ENCODE results near the gene RUNX3. TPM values are rescaled to one million over a fixed set of nuclear protein-coding genes. Genes with fewer than 3 reads are reported as not detected.

RUNX3 gene
- total and polyA plus RNA-seq, 4 donors, result 1.7 to 9.0 (median 4.5) TPM

- no peaks in the 10 kb centered on the region for H3K9me3 ChIP-seq (ENCODE audit: control insufficient read depth in 4 of 4, insufficient read depth in 3 of 4, low read length in 3 of 4)
These were observed 18.2 kb upstream of the RUNX3 start for GRCh38 chr1:24948079-24948827.

DNA sequence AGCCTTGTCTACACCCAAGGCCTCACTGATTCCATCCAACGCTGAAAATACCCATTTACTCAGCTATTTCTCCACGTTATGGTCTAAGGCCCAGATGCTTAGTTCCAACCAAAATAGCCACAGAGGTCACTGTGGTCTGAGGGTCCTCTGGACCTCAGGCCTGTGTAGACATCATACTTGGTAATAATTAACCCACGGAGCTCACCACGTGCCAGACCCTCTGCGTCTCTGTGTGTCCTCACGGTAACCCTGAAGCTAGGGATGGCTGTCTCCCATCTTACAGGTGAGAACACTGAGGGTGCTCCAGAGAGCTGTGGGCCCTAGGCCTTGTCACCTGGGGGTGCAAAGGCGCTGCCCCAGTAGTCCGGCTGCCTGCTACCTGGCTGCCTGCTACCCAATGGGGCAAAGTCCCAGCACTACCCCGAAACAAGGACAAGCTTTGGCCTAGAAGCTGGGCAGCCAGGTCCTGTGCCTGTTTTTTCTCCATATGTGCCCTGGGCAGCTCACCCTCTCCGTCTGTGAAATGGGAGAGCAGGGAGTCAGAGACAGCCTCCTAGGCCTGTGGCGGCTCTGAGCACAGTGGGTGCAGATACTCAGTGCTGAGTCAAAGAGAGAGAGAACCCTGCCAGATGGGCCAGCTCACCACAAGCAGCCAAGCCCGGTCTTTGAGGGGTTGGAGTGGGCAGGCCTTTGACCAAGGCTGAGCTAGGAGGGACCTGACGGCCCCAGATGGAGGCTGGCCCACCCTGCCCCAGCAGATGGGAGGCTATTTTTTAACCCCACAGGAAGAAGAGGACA lies 17.0 kb upstream of the RUNX3 start:
- no peaks in the 10 kb centered on the region for H3K4me1 ChIP-seq (ENCODE audit: control insufficient read depth in 5 of 5, insufficient read depth in 5 of 5, low read length in 5 of 5)
- peak overlapping the region in 1 of 2 donors; percentile 25 for H3K9ac ChIP-seq (ENCODE audit: insufficient read depth in 1 of 2, low read length in 2 of 2)
- H3K27me3 ChIP-seq (ENCODE audit: control insufficient read depth in 3 of 3, insufficient read depth in 3 of 3, low read length in 2 of 3), result no peaks in the 10 kb centered on the region
- no peak overlapping the region for H3K27ac ChIP-seq (ENCODE audit: low read depth in 1 of 2, low read length in 1 of 2)
- no peaks in the 10 kb centered on the region for H3K9me3 ChIP-seq (ENCODE audit: control insufficient read depth in 4 of 4, insufficient read depth in 3 of 4, low read length in 3 of 4)
- 84 to 87% methylated on average over 13 of the region's 13 CpGs for WGBS, 2 donors
- no peak overlapping the region for H3K4me3 ChIP-seq
- TF ChIP-seq, protein P1, sequence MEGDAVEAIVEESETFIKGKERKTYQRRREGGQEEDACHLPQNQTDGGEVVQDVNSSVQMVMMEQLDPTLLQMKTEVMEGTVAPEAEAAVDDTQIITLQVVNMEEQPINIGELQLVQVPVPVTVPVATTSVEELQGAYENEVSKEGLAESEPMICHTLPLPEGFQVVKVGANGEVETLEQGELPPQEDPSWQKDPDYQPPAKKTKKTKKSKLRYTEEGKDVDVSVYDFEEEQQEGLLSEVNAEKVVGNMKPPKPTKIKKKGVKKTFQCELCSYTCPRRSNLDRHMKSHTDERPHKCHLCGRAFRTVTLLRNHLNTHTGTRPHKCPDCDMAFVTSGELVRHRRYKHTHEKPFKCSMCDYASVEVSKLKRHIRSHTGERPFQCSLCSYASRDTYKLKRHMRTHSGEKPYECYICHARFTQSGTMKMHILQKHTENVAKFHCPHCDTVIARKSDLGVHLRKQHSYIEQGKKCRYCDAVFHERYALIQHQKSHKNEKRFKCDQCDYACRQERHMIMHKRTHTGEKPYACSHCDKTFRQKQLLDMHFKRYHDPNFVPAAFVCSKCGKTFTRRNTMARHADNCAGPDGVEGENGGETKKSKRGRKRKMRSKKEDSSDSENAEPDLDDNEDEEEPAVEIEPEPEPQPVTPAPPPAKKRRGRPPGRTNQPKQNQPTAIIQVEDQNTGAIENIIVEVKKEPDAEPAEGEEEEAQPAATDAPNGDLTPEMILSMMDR (IDR thresholded peaks at IDR 0.05; ENCODE audit: control extremely low read depth, extremely low read depth), result no peak
- no peak for ATAC-seq (ENCODE audit: insufficient read depth, low FRiP score)
- no peaks in the 10 kb centered on the region for H3K36me3 ChIP-seq (ENCODE audit: control insufficient read depth in 4 of 4, insufficient read depth in 4 of 4, low read length in 4 of 4)
- DNase-seq, result no peak

More at GRCh38 chr1:24948079-24948827, 18.2 kb upstream of the RUNX3 start:
- no peak overlapping the region for H3K27ac ChIP-seq (ENCODE audit: low read depth in 1 of 2, low read length in 1 of 2)
- H3K4me3 ChIP-seq, result no peak overlapping the region
- ATAC-seq (ENCODE audit: insufficient read depth, low FRiP score) (no peak), DNase-seq (no peak)
- no peak overlapping the region for H3K9ac ChIP-seq (ENCODE audit: insufficient read depth in 1 of 2, low read length in 2 of 2)
- H3K27me3 ChIP-seq (ENCODE audit: control insufficient read depth in 3 of 3, insufficient read depth in 3 of 3, low read length in 2 of 3), result no peaks in the 10 kb centered on the region
- no peaks in the 10 kb centered on the region for H3K4me1 ChIP-seq (ENCODE audit: control insufficient read depth in 5 of 5, insufficient read depth in 5 of 5, low read length in 5 of 5)
- H3K36me3 ChIP-seq (ENCODE audit: control insufficient read depth in 4 of 4, insufficient read depth in 4 of 4, low read length in 4 of 4), result no peaks in the 10 kb centered on the region
- 72 to 80% methylated on average over 9 of the region's 9 CpGs for WGBS, 2 donors
- TF ChIP-seq, protein P1 (IDR thresholded peaks at IDR 0.05; ENCODE audit: control extremely low read depth, extremely low read depth), result no peak

- WGBS, 2 donors, result 89 to 91% methylated on average over 10 of the region's 10 CpGs
These were observed 15.6 kb upstream of the RUNX3 start for GRCh38 chr1:24945354-24946326.

More at GRCh38 chr1:24945354-24946326, 15.6 kb upstream of the RUNX3 start:
- no peaks in the 10 kb centered on the region for H3K27me3 ChIP-seq (ENCODE audit: control insufficient read depth in 3 of 3, insufficient read depth in 3 of 3, low read length in 2 of 3)
- H3K4me1 ChIP-seq (ENCODE audit: control insufficient read depth in 5 of 5, insufficient read depth in 5 of 5, low read length in 5 of 5), result no peaks in the 10 kb centered on the region
- TF ChIP-seq, protein P1 (IDR thresholded peaks at IDR 0.05; ENCODE audit: control extremely low read depth, extremely low read depth), result no peak
- H3K27ac ChIP-seq (ENCODE audit: low read depth in 1 of 2, low read length in 1 of 2), result no peak overlapping the region
- H3K4me3 ChIP-seq, result no peak overlapping the region
- H3K36me3 ChIP-seq (ENCODE audit: control insufficient read depth in 4 of 4, insufficient read depth in 4 of 4, low read length in 4 of 4), result no peaks in the 10 kb centered on the region
- DNase-seq, result no peak
- H3K9me3 ChIP-seq (ENCODE audit: control insufficient read depth in 4 of 4, insufficient read depth in 3 of 4, low read length in 3 of 4), result no peaks in the 10 kb centered on the region
- ATAC-seq (ENCODE audit: insufficient read depth, low FRiP score), result no peak
- H3K9ac ChIP-seq (ENCODE audit: insufficient read depth in 1 of 2, low read length in 2 of 2), result no peak overlapping the region
